Fibroblast of villous mesenchyme (primary cell): ENCODE measurements around the gene MAGI1. TPM values are rescaled to one million over a fixed set of nuclear protein-coding genes. Genes with fewer than 3 reads are reported as not detected.

Experiments used
- DNase-seq: peaks from one replicate; pipeline ENCODE4 v3.0.0-alpha.2; 2010; ENCODE audit warnings: low read depth
- H3K4me3 ChIP-seq: 2 replicates; pipeline ENCODE4 v1.5.1; 2011; ENCODE audit warnings: low read depth, mild to moderate bottlenecking, low read length
- CTCF ChIP-seq: IDR thresholded peaks from 2 replicates; pipeline ENCODE4 v1.5.1; 2012; ENCODE audit warnings: low read depth, mild to moderate bottlenecking, low read length; ENCODE audit not compliant: insufficient read depth
- total RNA-seq: library from RNA; depleted of rRNA; stranded (reverse); fragments of >200 nt; gene quantifications from 2 replicates; pipeline ENCODE4 v1.2.3, GENCODE V29; 2012

Gene MAGI1
- total RNA-seq, 1 donor: 20.7 TPM

- DNase-seq: no peak
- no peak for TF ChIP-seq CTCF
- H3K4me3 ChIP-seq: no peak overlapping the region
Measured at GRCh38 chr3:66015841-66016240, 22.9 kb downstream of the MAGI1 start.

- peak; percentile 21 for DNase-seq
- H3K4me3 ChIP-seq: no peak overlapping the region
- TF ChIP-seq CTCF: no peak
Measured at GRCh38 chr3:66014651-66015050, 24.1 kb downstream of the MAGI1 start.

GRCh38 chr3:66014056-66014455, 24.7 kb downstream of the MAGI1 start:
- H3K4me3 ChIP-seq: no peak overlapping the region
- no peak for DNase-seq
- no peak for TF ChIP-seq CTCF

GRCh38 chr3:66012711-66013110, 26.0 kb downstream of the MAGI1 start:
- no peak overlapping the region for H3K4me3 ChIP-seq
- no peak for TF ChIP-seq CTCF
- no peak for DNase-seq

- no peak overlapping the region for H3K4me3 ChIP-seq
- DNase-seq: peak; percentile 23
- TF ChIP-seq CTCF: no peak
Measured at GRCh38 chr3:66010739-66011655, 27.7 kb downstream of the MAGI1 start.

- TF ChIP-seq CTCF: no peak
- no peak for DNase-seq
- no peak overlapping the region for H3K4me3 ChIP-seq
Measured at GRCh38 chr3:66010348-66010738, 28.4 kb downstream of the MAGI1 start.
